ENCODE measurements around the gene MCM10.

DNA sequence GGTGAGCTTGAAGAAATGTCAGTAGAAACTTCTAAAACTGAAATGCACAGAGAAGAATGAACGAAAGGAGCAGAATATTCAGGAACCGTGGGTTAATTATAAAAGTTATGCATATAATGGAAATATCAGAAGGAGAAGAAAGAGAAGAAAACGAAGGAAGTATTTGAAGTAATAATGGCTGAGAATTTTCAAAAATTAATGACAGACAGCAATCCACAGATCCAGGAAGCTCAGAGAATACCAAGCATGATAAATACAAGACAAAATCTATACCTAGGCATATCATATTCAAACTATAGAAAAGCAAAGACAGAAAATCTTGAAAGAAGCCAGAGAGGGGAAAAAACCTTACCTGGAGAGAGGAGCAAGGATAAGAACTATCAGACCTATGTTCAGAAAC is 16.5 kb upstream of the MCM10 start:
- TF ChIP-seq, protein P1, sequence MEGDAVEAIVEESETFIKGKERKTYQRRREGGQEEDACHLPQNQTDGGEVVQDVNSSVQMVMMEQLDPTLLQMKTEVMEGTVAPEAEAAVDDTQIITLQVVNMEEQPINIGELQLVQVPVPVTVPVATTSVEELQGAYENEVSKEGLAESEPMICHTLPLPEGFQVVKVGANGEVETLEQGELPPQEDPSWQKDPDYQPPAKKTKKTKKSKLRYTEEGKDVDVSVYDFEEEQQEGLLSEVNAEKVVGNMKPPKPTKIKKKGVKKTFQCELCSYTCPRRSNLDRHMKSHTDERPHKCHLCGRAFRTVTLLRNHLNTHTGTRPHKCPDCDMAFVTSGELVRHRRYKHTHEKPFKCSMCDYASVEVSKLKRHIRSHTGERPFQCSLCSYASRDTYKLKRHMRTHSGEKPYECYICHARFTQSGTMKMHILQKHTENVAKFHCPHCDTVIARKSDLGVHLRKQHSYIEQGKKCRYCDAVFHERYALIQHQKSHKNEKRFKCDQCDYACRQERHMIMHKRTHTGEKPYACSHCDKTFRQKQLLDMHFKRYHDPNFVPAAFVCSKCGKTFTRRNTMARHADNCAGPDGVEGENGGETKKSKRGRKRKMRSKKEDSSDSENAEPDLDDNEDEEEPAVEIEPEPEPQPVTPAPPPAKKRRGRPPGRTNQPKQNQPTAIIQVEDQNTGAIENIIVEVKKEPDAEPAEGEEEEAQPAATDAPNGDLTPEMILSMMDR (conservative IDR thresholded peaks at IDR 0.05; ENCODE audit: low read depth, low read length), result no peak
- TF ChIP-seq EZH2phosphoT487 (IDR thresholded peaks at IDR 0.05; ENCODE audit: borderline replicate concordance, low read length), result no peak

Data from PC-3 (cell line).